ENCODE results near the gene MAEL. TPM values are rescaled to one million over a fixed set of nuclear protein-coding genes. Genes with fewer than 3 reads are reported as not detected.

Gene MAEL
- total RNA-seq, 1 experiment from 2014 or later = not detected

DNA sequence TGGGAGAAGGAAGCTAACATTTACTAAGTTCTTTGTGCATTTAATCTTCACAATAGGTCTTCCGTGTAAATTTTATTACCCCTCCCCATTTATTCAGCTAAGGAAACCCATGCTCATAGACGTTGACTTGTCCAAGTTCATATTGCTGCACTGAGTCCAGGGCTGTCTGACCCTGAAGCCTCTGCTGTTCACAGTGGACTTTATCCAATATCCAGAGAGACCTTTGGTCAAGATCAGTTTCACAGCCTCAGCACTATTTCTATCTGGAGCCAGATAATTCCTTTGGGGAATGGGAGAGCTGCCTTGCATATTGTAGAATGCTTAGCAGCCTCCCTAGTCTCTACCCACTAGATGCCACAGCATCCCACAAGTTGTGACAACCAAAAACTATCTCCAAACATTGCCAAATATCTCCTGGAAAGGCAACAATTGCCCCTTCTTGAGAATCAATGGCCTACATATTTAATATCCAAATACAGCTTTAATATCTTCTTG, 40.2 kb upstream of the MAEL start:
- intact Hi-C loops (cut with micrococcal nuclease) = no loop called here
- no TSS peak for BruUV-seq (replicated peaks)

More for the DNA sequence above, 40.2 kb upstream of the MAEL start:
- no peak for TF ChIP-seq ZFX (IDR thresholded peaks at IDR 0.05)
- TF ChIP-seq, protein P1, sequence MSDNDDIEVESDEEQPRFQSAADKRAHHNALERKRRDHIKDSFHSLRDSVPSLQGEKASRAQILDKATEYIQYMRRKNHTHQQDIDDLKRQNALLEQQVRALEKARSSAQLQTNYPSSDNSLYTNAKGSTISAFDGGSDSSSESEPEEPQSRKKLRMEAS (IDR thresholded peaks at IDR 0.05) = no peak
- no peak for TF ChIP-seq POLR2AphosphoS5 (IDR thresholded peaks at IDR 0.05; ENCODE audit: low read depth, low read length)
- TF ChIP-seq TCF7L2 (IDR thresholded peaks at IDR 0.05; ENCODE audit: borderline replicate concordance, extremely low read depth, insufficient read depth, insufficient read length) = no peak
- no peak for TF ChIP-seq SRF (IDR thresholded peaks at IDR 0.05; ENCODE audit: low read depth)
- no peak for TF ChIP-seq CBX3 (IDR thresholded peaks at IDR 0.05; ENCODE audit: low read depth)
- TF ChIP-seq YY1 (IDR thresholded peaks at IDR 0.05; ENCODE audit: extremely low read depth, insufficient replicate concordance, low read depth, low read length) = no peak
- no peak for TF ChIP-seq CEBPB (IDR thresholded peaks at IDR 0.05; ENCODE audit: low read depth)
- TF ChIP-seq, protein P2, sequence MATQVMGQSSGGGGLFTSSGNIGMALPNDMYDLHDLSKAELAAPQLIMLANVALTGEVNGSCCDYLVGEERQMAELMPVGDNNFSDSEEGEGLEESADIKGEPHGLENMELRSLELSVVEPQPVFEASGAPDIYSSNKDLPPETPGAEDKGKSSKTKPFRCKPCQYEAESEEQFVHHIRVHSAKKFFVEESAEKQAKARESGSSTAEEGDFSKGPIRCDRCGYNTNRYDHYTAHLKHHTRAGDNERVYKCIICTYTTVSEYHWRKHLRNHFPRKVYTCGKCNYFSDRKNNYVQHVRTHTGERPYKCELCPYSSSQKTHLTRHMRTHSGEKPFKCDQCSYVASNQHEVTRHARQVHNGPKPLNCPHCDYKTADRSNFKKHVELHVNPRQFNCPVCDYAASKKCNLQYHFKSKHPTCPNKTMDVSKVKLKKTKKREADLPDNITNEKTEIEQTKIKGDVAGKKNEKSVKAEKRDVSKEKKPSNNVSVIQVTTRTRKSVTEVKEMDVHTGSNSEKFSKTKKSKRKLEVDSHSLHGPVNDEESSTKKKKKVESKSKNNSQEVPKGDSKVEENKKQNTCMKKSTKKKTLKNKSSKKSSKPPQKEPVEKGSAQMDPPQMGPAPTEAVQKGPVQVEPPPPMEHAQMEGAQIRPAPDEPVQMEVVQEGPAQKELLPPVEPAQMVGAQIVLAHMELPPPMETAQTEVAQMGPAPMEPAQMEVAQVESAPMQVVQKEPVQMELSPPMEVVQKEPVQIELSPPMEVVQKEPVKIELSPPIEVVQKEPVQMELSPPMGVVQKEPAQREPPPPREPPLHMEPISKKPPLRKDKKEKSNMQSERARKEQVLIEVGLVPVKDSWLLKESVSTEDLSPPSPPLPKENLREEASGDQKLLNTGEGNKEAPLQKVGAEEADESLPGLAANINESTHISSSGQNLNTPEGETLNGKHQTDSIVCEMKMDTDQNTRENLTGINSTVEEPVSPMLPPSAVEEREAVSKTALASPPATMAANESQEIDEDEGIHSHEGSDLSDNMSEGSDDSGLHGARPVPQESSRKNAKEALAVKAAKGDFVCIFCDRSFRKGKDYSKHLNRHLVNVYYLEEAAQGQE (IDR thresholded peaks at IDR 0.05; ENCODE audit: low read depth) = no peak
- TF ChIP-seq EZH2phosphoT487 (IDR thresholded peaks at IDR 0.05; ENCODE audit: borderline replicate concordance) = no peak
- TF ChIP-seq, protein P3, sequence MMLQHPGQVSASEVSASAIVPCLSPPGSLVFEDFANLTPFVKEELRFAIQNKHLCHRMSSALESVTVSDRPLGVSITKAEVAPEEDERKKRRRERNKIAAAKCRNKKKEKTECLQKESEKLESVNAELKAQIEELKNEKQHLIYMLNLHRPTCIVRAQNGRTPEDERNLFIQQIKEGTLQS (IDR thresholded peaks at IDR 0.05) = no peak
- TF ChIP-seq ELF1 (IDR thresholded peaks at IDR 0.05; ENCODE audit: borderline replicate concordance, low read depth) = no peak
- no peak for TF ChIP-seq ZNF274 (IDR thresholded peaks at IDR 0.05; ENCODE audit: low read depth, low read length)
- no peak for TF ChIP-seq JUND (IDR thresholded peaks at IDR 0.05)
- no peak for TF ChIP-seq SP1 (IDR thresholded peaks at IDR 0.05; ENCODE audit: low read depth)
- TF ChIP-seq RAD21 (IDR thresholded peaks at IDR 0.05; ENCODE audit: low read depth) = no peak
- TF ChIP-seq, protein P4, sequence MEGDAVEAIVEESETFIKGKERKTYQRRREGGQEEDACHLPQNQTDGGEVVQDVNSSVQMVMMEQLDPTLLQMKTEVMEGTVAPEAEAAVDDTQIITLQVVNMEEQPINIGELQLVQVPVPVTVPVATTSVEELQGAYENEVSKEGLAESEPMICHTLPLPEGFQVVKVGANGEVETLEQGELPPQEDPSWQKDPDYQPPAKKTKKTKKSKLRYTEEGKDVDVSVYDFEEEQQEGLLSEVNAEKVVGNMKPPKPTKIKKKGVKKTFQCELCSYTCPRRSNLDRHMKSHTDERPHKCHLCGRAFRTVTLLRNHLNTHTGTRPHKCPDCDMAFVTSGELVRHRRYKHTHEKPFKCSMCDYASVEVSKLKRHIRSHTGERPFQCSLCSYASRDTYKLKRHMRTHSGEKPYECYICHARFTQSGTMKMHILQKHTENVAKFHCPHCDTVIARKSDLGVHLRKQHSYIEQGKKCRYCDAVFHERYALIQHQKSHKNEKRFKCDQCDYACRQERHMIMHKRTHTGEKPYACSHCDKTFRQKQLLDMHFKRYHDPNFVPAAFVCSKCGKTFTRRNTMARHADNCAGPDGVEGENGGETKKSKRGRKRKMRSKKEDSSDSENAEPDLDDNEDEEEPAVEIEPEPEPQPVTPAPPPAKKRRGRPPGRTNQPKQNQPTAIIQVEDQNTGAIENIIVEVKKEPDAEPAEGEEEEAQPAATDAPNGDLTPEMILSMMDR (IDR thresholded peaks at IDR 0.05 in 2 of 3, conservative IDR thresholded peaks at IDR 0.05 in 1 of 3; ENCODE audit: borderline replicate concordance in 1 of 3, insufficient read depth in 1 of 3, low read depth in 2 of 3, low read length in 2 of 3) = no peak
- TF ChIP-seq EGR1 (IDR thresholded peaks at IDR 0.05; ENCODE audit: low read depth) = no peak
- no peak for TF ChIP-seq POLR2A (IDR thresholded peaks at IDR 0.05; ENCODE audit: borderline replicate concordance, extremely low read depth, insufficient read depth, insufficient read length)
- no peak for ATAC-seq
- POLR2A ChIA-PET = no interaction called here
- no peaks in the 10 kb centered on the region for H3K36me3 ChIP-seq (ENCODE audit: control insufficient read depth in 1 of 2, insufficient read depth in 2 of 2, low read length in 2 of 2)
- CTCF ChIA-PET = no interaction called here
- no peak overlapping the region for H3K27ac ChIP-seq (ENCODE audit: low read depth, low read length)
- no peak overlapping the region for H3K9ac ChIP-seq (ENCODE audit: low read length)
- H3K4me3 ChIP-seq (replicated peaks in 1 of 2; ENCODE audit: low read depth in 1 of 2, low read length in 2 of 2) = no peak overlapping the region
- H3K9me2 ChIP-seq (ENCODE audit: insufficient read depth) = no peaks in the 10 kb centered on the region
- no peak for DNase-seq (ENCODE audit: low read depth, low spot score)
- no peaks in the 10 kb centered on the region for H4K20me1 ChIP-seq (ENCODE audit: insufficient read depth)
- no peaks in the 10 kb centered on the region for H3K79me2 ChIP-seq (ENCODE audit: insufficient read depth, low read length)
- no peak overlapping the region for H3K4me2 ChIP-seq (ENCODE audit: low read length)
- no peak overlapping the region for H2AFZ ChIP-seq (ENCODE audit: low read depth, low read length, poor library complexity, severe bottlenecking)
- RAD21 ChIA-PET (ENCODE audit: low non-redundant PET in 1 of 2, low total read pairs in 2 of 2, uncharacterized antibody in 2 of 2, unreplicated experiment in 2 of 2) = no interaction called here
- no peaks in the 10 kb centered on the region for H3K9me3 ChIP-seq (ENCODE audit: control insufficient read depth in 1 of 2, insufficient read depth in 1 of 2, low read depth in 1 of 2, low read length in 2 of 2)
- peaks cover 7 to 14% of the 10 kb centered on the region in 2 experiments for H3K4me1 ChIP-seq (ENCODE audit: control insufficient read depth in 1 of 2, insufficient read depth in 2 of 2, low read length in 2 of 2)
- no peaks in the 10 kb centered on the region for H3K27me3 ChIP-seq (ENCODE audit: insufficient read depth, low read length)
